ENCODE results near the gene PLEKHG3.
A peak's percentile ranks its signal among the peaks of the same experiment; 100 is the strongest.
"Not testable (repeated sequence)": the region's sequence is repeated elsewhere in the genome, so short reads cannot be mapped to it uniquely, and the experiment has no call there.

Gene PLEKHG3

GRCh38 chr14:64704143-64704742, at the start of gene PLEKHG3:
Gene PLEKHG3 (plus strand): TSS chr14:64704424. CDS start chr14:64727632, 23,208 bp downstream.
- peak; percentile 83 for DNase-seq

- peak; percentile 33 for DNase-seq
Observed at GRCh38 chr14:64654901-64655300, 49.3 kb upstream of the PLEKHG3 start.

GRCh38 chr14:64656986-64657385, 47.2 kb upstream of the PLEKHG3 start:
- DNase-seq, result no peak

- DNase-seq, result no peak
Observed at GRCh38 chr14:64658201-64658600, 46.0 kb upstream of the PLEKHG3 start.

GRCh38 chr14:64658700-64659264, 45.4 kb upstream of the PLEKHG3 start:
- not testable (repeated sequence) for DNase-seq

- DNase-seq, result no peak
Observed at GRCh38 chr14:64659366-64659765, 44.9 kb upstream of the PLEKHG3 start.

GRCh38 chr14:64663174-64663573, 41.0 kb upstream of the PLEKHG3 start:
- DNase-seq, result peak; percentile 80

- DNase-seq, result peak; percentile 47
Observed at GRCh38 chr14:64671591-64671990, 32.6 kb upstream of the PLEKHG3 start.

GRCh38 chr14:64673316-64673715, 30.9 kb upstream of the PLEKHG3 start:
- DNase-seq, result no peak

- no peak for DNase-seq
Observed at GRCh38 chr14:64673748-64674147, 30.5 kb upstream of the PLEKHG3 start.

GRCh38 chr14:64674829-64675228, 29.4 kb upstream of the PLEKHG3 start:
- DNase-seq, result no peak

- no peak for DNase-seq
Observed at GRCh38 chr14:64675312-64675711, 28.9 kb upstream of the PLEKHG3 start.

GRCh38 chr14:64676410-64677008, 27.7 kb upstream of the PLEKHG3 start:
- no peak for DNase-seq

GRCh38 chr14:64680013-64680713, 24.1 kb upstream of the PLEKHG3 start:
- no peak for DNase-seq

- no peak for DNase-seq
Observed at GRCh38 chr14:64680714-64681065, 23.5 kb upstream of the PLEKHG3 start.

- no peak for DNase-seq
Observed at GRCh38 chr14:64681796-64682710, 22.2 kb upstream of the PLEKHG3 start.

GRCh38 chr14:64682843-64683242, 21.4 kb upstream of the PLEKHG3 start:
- no peak for DNase-seq

GRCh38 chr14:64683264-64683663, 21.0 kb upstream of the PLEKHG3 start:
- no peak for DNase-seq

GRCh38 chr14:64684091-64684490, 20.1 kb upstream of the PLEKHG3 start:
- DNase-seq, result no peak

- DNase-seq, result peak; percentile 38
Observed at GRCh38 chr14:64685371-64686281, 18.6 kb upstream of the PLEKHG3 start.

- DNase-seq, result no peak
Observed at GRCh38 chr14:64686282-64686615, 18.0 kb upstream of the PLEKHG3 start.

- DNase-seq, result no peak
Observed at GRCh38 chr14:64688031-64688430, 16.2 kb upstream of the PLEKHG3 start.
